ENCODE data around the gene ATXN7L2.

ATXN7L2 gene

GRCh38 chr1:109447524-109447923, 36.2 kb upstream of the ATXN7L2 start:
- TF ChIP-seq CTCF (IDR thresholded peaks at IDR 0.05; ENCODE audit: low read depth, low read length): no peak
- DNase-seq (ENCODE audit: low read depth in 2 of 2): no peak
- no peak overlapping the region for H3K4me3 ChIP-seq (replicated peaks in 1 of 2; ENCODE audit: low read depth in 2 of 2, low read length in 2 of 2)

- no peak overlapping the region for H3K4me3 ChIP-seq (replicated peaks in 1 of 2; ENCODE audit: low read depth in 2 of 2, low read length in 2 of 2)
- no peak for DNase-seq (ENCODE audit: low read depth in 2 of 2)
- no peak for TF ChIP-seq CTCF (IDR thresholded peaks at IDR 0.05; ENCODE audit: low read depth, low read length)
Observed at GRCh38 chr1:109454497-109455133, 29.1 kb upstream of the ATXN7L2 start.

GRCh38 chr1:109457819-109458218, 25.9 kb upstream of the ATXN7L2 start:
- TF ChIP-seq CTCF (IDR thresholded peaks at IDR 0.05; ENCODE audit: low read depth, low read length): no peak
- H3K4me3 ChIP-seq (replicated peaks in 1 of 2; ENCODE audit: low read depth in 2 of 2, low read length in 2 of 2): no peak overlapping the region
- DNase-seq (ENCODE audit: low read depth in 2 of 2): no peak

- TF ChIP-seq CTCF (IDR thresholded peaks at IDR 0.05; ENCODE audit: low read depth, low read length): no peak
- H3K4me3 ChIP-seq (replicated peaks in 1 of 2; ENCODE audit: low read depth in 2 of 2, low read length in 2 of 2): peak overlapping the region; percentile 46 to 47
- DNase-seq (ENCODE audit: low read depth in 2 of 2): no peak
Observed at GRCh38 chr1:109466125-109466451, 17.6 kb upstream of the ATXN7L2 start.

- H3K4me3 ChIP-seq (replicated peaks in 1 of 2; ENCODE audit: low read depth in 2 of 2, low read length in 2 of 2): peak within 1 kb of the TSS; percentile 46 to 47
- DNase-seq (ENCODE audit: low read depth in 2 of 2): peak in 1 of 2 donors; percentile 13
- no peak for TF ChIP-seq CTCF (IDR thresholded peaks at IDR 0.05; ENCODE audit: low read depth, low read length)
Observed at GRCh38 chr1:109466452-109467300, 17.0 kb upstream of the ATXN7L2 start, which contains the start of gene SYPL2. Gene SYPL2 (plus strand): TSS chr1:109466546. CDS start chr1:109466844, 298 bp downstream.

- TF ChIP-seq CTCF (IDR thresholded peaks at IDR 0.05; ENCODE audit: low read depth, low read length): no peak
- no peak for DNase-seq (ENCODE audit: low read depth in 2 of 2)
- H3K4me3 ChIP-seq (replicated peaks in 1 of 2; ENCODE audit: low read depth in 2 of 2, low read length in 2 of 2): no peak overlapping the region
Observed at GRCh38 chr1:109467301-109467777, 16.4 kb upstream of the ATXN7L2 start.
